C4-2B (cell line): ENCODE measurements around the gene PDSS2.

ENCODE experiments used
- H3K27ac ChIP-seq: fragments of 450-650 bp; 2 replicates; pipeline ENCODE4 v1.5.1; 2017
- ZFX ChIP-seq: fragments of 450-650 bp; IDR thresholded peaks from 2 replicates; pipeline ENCODE4 v1.6.1; 2017
- TF ChIP-seq, protein P1 (sequence below): fragments of 450-650 bp; conservative IDR thresholded peaks from 2 replicates; pipeline ENCODE4 v1.5.1; 2017; ENCODE audit warnings: mild to moderate bottlenecking

The PDSS2 gene

DNA sequence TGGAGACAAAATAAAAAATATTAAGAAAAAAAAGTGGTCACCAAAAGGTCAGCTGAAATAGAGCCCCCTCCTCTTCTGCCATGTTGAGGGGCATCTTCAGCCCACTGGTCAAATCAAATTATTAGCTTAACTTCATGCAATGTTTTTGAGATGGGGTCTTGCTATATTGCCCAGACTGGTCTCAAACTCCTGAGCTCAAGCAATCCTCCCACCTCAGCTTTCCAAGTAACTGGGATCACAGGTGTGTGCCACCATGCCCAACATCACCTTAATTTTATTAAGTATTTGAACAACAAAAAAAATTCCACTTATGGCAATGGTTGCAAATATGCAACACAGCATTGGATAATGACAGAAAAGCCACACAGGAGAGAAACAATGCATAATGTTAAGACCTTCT, 244.7 kb downstream of the PDSS2 start:
- TF ChIP-seq, protein P1, sequence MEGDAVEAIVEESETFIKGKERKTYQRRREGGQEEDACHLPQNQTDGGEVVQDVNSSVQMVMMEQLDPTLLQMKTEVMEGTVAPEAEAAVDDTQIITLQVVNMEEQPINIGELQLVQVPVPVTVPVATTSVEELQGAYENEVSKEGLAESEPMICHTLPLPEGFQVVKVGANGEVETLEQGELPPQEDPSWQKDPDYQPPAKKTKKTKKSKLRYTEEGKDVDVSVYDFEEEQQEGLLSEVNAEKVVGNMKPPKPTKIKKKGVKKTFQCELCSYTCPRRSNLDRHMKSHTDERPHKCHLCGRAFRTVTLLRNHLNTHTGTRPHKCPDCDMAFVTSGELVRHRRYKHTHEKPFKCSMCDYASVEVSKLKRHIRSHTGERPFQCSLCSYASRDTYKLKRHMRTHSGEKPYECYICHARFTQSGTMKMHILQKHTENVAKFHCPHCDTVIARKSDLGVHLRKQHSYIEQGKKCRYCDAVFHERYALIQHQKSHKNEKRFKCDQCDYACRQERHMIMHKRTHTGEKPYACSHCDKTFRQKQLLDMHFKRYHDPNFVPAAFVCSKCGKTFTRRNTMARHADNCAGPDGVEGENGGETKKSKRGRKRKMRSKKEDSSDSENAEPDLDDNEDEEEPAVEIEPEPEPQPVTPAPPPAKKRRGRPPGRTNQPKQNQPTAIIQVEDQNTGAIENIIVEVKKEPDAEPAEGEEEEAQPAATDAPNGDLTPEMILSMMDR, result no peak
- TF ChIP-seq ZFX, result no peak
- peak overlapping the region; percentile 97 for H3K27ac ChIP-seq

DNA sequence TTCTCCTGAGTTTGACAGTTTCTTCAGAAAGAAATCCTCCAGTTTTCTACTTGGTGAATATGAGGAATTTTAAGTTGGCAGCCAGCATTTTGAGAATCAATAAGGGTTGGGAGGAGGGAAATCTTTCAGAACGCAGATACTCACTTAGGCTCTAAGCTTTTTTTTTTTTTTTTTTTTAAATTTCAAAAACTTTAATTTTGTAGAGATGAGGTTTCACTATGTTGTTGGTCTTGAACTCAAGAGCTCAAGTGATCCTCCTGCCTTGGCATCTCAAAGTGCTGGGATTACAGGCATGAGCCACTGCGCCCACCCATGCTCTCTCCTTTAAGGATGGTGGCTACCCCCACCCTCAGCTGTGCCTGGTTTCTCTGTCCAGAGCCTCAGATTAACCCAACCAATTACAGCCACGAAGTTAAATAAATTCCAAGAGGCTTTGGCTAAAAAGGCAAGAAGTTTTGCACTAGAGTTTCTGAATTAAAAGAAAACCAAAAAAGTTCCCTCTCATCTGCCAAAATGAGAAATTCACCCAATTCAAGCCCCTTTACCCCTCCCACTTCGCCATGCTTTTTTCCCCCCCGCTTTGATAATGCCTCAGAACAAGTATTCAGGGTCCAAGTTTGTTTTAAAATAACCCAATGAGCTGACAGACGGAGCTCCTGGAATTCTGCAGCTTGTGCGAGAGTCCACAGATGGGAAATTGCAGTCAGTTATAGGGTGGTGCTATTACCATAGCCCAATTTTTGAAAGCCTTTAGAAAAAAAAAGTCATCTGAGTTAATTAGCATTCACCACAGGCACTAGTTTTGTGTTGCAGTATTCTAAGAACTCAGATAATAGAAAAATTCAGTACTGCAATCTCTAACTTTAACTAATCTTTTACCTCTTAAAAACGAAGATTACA, 249.7 kb downstream of the PDSS2 start:
- no peak overlapping the region for H3K27ac ChIP-seq
- no peak for TF ChIP-seq ZFX
- TF ChIP-seq, protein P1, result no peak

DNA sequence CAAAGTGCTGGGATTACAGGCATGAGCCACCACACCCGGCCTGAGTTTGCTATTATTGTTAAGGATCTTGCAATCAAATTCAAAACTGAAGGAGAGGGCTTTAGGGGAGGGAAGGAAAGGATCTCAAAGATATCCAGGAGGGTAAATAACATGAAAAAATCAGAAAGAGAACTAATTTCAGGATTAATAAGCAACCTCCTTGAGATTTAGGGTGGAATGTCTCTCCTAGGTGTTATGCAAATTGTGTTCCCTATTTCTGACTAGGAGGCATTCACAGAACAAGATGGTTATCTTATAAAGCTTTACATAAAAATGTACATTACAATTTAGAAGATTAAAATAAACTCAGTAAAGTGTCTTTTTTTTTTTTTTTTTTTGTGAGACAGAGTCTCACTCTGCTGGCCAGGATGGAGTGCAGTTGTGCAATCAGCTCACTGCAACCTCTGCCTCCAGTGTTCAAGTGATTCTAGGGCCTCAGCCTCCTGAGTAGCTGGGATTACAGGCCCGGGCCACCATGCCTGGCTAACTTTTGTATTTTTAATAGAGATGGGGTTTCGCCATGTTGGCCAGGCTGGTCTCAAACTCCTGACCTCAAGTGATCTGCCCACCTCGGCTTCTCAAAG, 252.0 kb downstream of the PDSS2 start:
- TF ChIP-seq, protein P1, result no peak
- no peak for TF ChIP-seq ZFX
- no peak overlapping the region for H3K27ac ChIP-seq

DNA sequence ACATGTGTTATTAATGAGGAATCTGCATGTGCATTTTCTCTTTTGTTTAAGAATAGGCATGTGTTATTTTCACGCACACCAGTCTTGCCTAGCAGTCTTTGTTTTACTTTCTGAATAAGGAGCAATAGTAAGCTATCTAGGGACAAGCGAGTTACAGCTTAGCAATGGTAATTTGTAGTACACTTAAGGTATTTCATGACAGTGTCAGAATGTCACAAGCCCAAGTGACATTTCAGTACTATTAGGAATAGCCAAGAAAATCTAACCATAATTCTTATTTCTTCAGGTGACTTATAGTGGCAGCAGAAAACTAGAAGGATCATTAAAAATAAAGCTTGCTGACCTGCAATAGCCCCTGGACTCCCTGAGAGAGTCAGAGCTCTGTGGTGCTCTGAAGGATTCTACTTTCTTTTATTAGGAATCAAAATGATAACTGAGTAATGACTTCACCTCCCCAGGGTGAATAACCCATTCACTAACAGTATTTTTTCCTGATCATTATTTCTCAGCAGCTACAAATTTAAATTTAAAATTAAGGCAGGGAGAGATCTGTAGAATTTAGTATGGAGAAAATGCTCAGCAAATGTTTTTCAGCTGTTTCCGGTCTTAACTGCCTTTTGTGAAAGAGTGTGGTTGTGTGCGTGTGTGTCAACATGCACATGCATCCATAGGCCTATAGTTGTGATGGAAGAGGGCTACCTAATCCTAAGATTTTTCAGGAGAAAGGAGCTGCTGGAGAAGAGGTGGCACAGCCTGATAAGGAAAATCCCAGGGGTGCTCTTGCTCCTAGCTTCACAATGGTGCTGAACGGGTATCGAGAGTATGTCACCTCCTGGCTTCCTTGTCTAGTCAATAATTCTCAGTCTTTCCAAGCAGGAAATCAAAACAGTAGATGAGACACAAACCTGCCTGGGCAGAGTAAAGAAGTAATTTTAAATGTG, 254.0 kb downstream of the PDSS2 start:
- H3K27ac ChIP-seq, result no peak overlapping the region
- TF ChIP-seq, protein P1, result no peak
- TF ChIP-seq ZFX, result no peak

DNA sequence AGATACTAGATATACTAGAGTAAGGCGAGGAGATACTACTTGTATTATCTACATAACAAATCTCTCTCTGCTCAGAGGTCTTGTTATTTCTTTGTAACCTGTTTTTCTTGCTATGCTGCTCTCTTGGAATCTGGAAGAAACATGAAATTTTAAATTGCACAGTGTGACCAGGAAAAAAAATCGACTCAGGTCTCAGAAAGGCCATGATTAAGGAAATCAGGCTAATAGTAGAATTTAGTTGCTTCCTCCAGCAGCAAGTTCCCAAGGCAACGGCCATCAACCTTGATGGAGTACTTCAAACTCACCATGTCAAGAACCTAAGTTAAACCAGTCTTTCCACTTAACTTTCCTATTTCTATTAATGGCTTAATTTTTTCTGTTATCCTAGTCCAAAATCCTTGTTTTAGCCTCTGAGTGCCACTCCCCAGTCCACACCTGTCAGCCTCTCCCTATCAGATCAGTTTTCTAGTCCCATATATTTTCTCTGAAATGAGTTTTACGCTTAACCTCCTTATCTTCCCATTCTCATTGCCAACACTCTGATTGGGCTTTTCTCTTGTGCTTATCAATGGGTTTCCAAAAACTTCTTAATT, 256.4 kb downstream of the PDSS2 start:
- TF ChIP-seq, protein P1, result no peak
- no peak for TF ChIP-seq ZFX

DNA sequence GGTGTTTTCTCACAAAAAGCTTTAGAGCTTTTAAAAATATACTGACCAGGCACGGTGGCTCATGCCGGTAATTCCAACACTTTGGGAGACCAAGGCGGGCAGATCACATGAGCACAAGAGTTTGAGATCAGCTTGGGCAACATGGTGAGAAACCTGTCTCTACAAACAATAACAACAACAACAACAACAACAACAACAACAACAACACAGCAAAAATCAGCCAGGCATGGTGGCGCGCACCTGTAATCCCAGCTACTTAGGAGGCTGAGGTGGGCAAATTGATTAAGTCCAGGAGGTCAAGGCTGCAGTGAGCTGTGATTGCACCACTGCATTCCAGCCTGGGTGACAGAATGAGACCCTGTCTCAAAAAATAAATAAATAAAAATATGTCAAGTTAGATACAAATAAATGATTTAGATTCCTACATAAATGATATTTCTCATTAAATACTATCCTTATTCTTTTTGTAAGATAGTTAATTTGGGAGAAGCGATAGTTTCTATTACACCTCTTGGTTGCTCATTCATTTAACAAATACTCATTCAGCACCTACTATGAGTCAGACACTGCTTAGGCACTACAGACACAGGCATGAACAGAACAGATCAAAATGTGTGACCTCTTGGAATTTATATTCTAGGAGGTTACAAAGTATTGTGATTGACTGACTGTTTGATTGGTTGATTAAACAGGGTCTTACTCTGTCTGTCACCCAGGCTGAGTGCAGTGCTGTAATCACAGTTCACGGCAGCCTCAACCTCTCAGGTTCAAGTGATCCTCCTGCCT, 260.5 kb downstream of the PDSS2 start:
- TF ChIP-seq, protein P1, result no peak
- TF ChIP-seq ZFX, result no peak
- no peak overlapping the region for H3K27ac ChIP-seq

More for the DNA sequence above, 256.4 kb downstream of the PDSS2 start:
- H3K27ac ChIP-seq, result no peak overlapping the region
